ACC112 (cell line): ENCODE measurements around the gene GDAP1L1.
"Not testable (repeated sequence)": the region's sequence is repeated elsewhere in the genome, so short reads cannot be mapped to it uniquely, and the experiment has no call there.

Source experiments
- H2AFZ ChIP-seq: fragments of 200-600 bp; sonication (generic); one replicate; pipeline ENCODE4 v1.6.0; 2017; ENCODE audit warnings: antibody characterized with exemption, low read length; ENCODE audit not compliant: unreplicated experiment
- H3K27ac ChIP-seq: fragments of 200-600 bp; sonication (generic); 2 replicates; pipeline ENCODE4 v1.5.1; 2014; ENCODE audit warnings: low read depth, mild to moderate bottlenecking, antibody characterized with exemption, low read length, moderate library complexity
- H3K27me3 ChIP-seq: fragments of 200-600 bp; sonication (generic); 2 replicates; pipeline ENCODE4 v1.6.1; 2014; ENCODE audit warnings: mild to moderate bottlenecking, antibody characterized with exemption, low read length, moderate library complexity, mixed read lengths; ENCODE audit not compliant: insufficient read depth
- H3K36me3 ChIP-seq: fragments of 200-600 bp; sonication (generic); 2 replicates; pipeline ENCODE4 v1.6.1; 2016; ENCODE audit warnings: mild to moderate bottlenecking, antibody characterized with exemption, low read length, moderate library complexity, mixed read lengths; ENCODE audit not compliant: insufficient read depth
- H3K4me1 ChIP-seq: fragments of 200-600 bp; sonication (generic); one replicate; pipeline ENCODE4 v1.6.1; 2016; ENCODE audit warnings: low read length, mixed read lengths; ENCODE audit not compliant: insufficient read depth, unreplicated experiment, control insufficient read depth
- H3K4me3 ChIP-seq: fragments of 200-600 bp; sonication (generic); 2 replicates; pipeline ENCODE4 v1.5.1; 2014; ENCODE audit warnings: mild to moderate bottlenecking, low read depth, low read length
- H3K79me2 ChIP-seq: fragments of 200-600 bp; sonication (generic); one replicate; pipeline ENCODE4 v1.6.0; 2016; ENCODE audit warnings: low read length; ENCODE audit not compliant: control insufficient read depth, unreplicated experiment, insufficient read depth

GDAP1L1 gene

DNA sequence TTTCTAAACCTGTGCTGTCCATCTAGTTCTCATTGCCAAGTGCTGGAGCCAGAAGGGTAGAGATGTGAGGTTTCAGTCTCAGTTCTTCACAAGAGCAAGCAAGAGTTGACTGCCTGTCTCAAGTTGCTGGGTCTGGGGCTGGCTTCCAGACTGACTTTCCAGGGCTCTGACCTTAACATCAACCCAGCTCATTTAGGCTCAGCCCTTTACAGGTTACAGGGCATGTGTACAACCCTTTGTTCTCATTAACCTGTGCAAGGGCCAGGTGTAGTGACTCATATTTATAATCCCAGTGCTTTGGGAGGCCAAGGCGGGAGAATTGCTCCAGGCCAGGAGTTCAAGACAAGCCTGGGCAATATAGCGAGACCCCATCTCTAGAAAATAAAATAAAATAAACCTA, 33.3 kb downstream of the GDAP1L1 start:
- Histone ChIP-seq H3K79me2 (no peaks in the 10 kb centered on the region), H2AFZ (no peak overlapping the region), H3K4me1 (peaks cover 4% of the 10 kb centered on the region), H3K36me3 (no peaks in the 10 kb centered on the region), H3K4me3 (no peak overlapping the region), H3K27ac (no peak overlapping the region), H3K27me3 (peaks cover 3% of the 10 kb centered on the region; the same call in 1 of the 2 replicates)

DNA sequence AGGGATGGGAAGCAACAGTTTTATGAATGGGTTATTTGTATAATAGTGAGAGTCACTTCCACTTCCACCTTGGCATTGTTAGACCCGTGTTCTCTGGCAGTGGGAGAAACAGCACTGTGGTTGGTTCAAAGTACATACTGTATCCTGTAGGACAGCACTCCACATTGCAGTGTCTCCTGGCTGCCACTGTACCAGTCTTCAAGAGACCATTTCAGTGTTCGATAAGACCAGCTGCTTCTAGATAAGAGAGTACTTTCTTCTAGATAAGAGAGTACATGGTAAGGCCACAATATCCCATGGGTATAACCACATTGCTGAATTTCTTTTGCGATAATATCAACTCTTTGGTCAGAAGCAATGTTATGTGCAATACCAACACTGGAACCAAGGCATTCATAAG, 35.1 kb downstream of the GDAP1L1 start:
- Histone ChIP-seq H2AFZ (no peak overlapping the region), H3K27ac (no peak overlapping the region), H3K79me2 (no peaks in the 10 kb centered on the region), H3K4me1 (peaks cover 4% of the 10 kb centered on the region), H3K36me3 (no peaks in the 10 kb centered on the region), H3K4me3 (no peak overlapping the region), H3K27me3 (peaks cover 3% of the 10 kb centered on the region; the same call in 1 of the 2 replicates)

DNA sequence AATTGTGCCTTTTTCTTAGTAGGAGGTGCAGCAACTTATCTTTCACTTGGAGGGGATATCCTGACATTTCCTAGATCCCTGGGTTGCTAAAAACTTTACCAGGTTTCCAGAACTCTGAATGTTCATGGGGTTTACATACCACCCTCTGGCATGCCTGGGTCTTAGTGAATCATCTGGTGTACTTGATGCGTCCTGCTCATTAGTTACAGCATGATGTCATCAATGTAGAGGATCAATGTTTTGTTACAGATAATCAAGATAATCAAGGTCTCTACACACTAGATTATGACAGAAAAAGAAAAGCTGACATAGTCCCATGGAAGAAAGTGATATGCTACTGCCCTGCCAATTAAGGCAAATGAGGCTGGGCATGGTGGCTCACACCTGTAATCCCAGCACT, 36.9 kb downstream of the GDAP1L1 start:
- H3K36me3 ChIP-seq: no peaks in the 10 kb centered on the region
- peaks cover 7% of the 10 kb centered on the region; the same call in 1 of the 2 replicates for H3K27me3 ChIP-seq
- H2AFZ ChIP-seq: no peak overlapping the region
- no peak overlapping the region for H3K27ac ChIP-seq
- peaks cover 4% of the 10 kb centered on the region for H3K4me1 ChIP-seq
- no peak overlapping the region for H3K4me3 ChIP-seq
- no peaks in the 10 kb centered on the region for H3K79me2 ChIP-seq

DNA sequence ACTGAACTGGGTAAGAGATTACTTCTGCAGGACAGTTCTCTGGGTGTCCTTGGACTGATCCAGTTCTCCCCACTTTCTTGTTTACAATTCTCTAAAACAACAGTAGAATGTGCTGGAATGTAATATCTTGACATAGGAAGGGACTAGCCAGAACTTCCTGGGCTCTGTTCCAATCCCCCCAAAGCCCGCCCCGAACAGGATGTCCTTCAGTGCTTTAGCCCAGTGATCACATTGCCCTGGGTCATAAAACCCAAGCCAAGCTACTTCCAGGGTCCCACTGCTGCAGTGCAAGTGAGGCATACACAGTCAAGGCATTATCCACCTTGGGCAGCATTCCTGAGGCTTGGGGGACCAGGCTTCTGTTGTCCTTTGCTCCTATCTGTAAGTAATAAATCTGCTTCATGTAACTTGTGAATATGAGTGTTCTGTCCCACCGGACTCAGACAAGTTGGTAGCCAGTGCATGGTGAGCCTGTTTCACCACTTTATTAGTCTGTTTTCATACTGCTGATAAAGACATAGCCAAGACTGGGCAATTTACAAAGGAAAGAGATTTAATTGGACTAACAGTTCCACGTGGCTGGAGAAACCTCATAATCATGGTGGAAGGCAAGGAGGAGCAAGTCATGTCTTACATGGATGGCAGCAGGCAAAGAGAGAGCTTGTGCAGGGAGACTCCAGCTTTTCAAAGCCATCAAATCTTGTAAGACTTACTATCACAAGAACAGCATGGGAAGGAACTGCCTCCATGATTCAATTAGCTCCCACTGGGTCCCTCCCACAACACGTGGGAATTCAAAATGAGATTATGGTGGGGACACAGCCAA, 40.4 kb downstream of the GDAP1L1 start:
- no peaks in the 10 kb centered on the region for H3K36me3 ChIP-seq
- H3K4me1 ChIP-seq: no peaks in the 10 kb centered on the region
- no peak overlapping the region for H3K27ac ChIP-seq
- no peak overlapping the region for H2AFZ ChIP-seq
- no peaks in the 10 kb centered on the region for H3K79me2 ChIP-seq
- H3K4me3 ChIP-seq: no peak overlapping the region
- peaks cover 7% of the 10 kb centered on the region; the same call in 1 of the 2 replicates for H3K27me3 ChIP-seq

DNA sequence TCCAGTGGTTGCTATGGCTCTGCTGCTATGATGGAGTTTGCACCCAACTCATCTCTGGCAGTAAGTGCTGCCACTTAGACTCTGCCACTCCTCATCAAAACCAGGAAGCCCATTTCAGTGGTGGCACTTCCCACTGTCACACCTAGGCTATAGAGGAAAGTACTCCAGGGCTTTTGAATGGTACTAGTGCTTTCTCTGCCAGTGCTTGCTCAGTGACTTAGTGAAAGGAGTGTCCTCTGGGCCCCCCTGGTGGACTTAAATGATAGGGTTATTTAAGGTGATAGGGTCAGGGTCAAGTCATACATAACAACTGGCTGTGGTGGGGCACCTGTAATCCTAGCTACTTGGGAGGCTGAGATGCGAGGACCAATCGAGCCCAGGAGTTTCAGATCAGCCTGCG, 41.1 kb downstream of the GDAP1L1 start:
- Histone ChIP-seq H3K4me3 (no peak overlapping the region), H2AFZ (no peak overlapping the region), H3K27me3 (peaks cover 7% of the 10 kb centered on the region; the same call in 1 of the 2 replicates), H3K36me3 (no peaks in the 10 kb centered on the region), H3K27ac (no peak overlapping the region), H3K79me2 (no peaks in the 10 kb centered on the region), H3K4me1 (no peaks in the 10 kb centered on the region)

DNA sequence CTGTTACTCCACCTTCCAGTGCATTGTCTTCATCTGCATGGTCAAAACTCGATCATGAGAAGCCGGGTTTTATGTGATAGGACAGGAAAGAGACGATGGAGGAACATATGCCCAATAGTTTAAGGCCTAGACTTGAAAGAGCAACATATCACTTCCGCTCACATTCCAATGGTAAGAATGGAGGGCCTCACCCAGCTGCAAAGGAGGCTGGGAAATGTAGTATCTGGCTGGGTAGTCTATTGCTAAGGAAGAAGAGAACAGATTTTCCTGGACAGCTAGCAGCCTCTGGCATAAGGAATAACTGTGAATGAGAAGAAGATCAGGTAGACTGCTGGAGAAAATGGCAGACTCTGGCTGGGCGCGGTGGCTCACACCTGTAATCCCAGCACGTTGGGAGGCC, 44.6 kb downstream of the GDAP1L1 start:
- Histone ChIP-seq H3K4me1 (no peaks in the 10 kb centered on the region), H3K4me3 (no peak overlapping the region), H3K36me3 (no peaks in the 10 kb centered on the region), H2AFZ (no peak overlapping the region), H3K27me3 (peaks cover 7% of the 10 kb centered on the region; the same call in 1 of the 2 replicates), H3K79me2 (no peaks in the 10 kb centered on the region), H3K27ac (no peak overlapping the region)

DNA sequence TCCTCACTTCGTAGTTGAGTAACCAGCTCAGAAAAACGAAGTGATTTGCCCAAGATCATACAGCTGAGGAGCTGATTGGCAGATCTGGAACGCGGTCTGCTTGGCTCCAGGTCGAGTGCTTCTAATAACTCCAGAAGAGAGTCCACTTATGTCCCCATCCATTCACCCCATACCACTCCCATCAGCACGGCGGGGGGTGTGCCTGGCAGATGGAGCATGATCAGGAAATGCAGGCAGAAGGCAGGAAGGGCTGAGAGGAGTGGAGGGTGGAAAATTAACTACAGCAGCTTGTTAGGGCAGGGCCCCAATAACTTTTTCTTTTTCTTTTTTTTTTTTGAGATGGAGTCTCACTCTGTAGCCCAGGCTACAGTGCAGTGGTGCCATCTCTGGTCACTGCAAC, 48.9 kb downstream of the GDAP1L1 start:
- H3K27me3 ChIP-seq: no peaks in the 10 kb centered on the region
- H2AFZ ChIP-seq: no peak overlapping the region

DNA sequence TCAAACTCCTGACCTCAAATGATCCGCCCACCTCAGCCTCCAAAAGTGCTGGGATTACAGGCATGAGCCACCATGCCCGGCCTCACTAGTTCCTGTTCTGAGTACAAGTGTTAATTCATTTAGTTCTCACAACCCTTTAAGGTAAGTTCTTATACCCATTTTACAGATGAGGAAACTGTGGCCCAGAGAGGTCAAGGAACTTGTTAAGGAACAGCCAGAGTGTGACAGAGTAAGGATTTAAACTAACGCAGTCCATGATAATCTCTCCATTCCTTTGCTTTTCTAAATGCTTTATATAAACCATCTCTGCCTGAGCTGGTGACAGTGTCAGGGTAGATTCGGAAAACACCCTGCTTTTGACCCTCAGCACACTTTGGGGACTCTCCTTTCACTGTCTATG, 50.6 kb downstream of the GDAP1L1 start:
- Histone ChIP-seq H3K4me1 (no peaks in the 10 kb centered on the region), H3K36me3 (no peaks in the 10 kb centered on the region), H2AFZ (no peak overlapping the region), H3K4me3 (no peak overlapping the region), H3K79me2 (no peaks in the 10 kb centered on the region), H3K27me3 (no peaks in the 10 kb centered on the region), H3K27ac (no peak overlapping the region)

More for the DNA sequence above, 48.9 kb downstream of the GDAP1L1 start:
- Histone ChIP-seq H3K4me1 (no peaks in the 10 kb centered on the region), H3K4me3 (no peak overlapping the region), H3K79me2 (no peaks in the 10 kb centered on the region), H3K36me3 (no peaks in the 10 kb centered on the region), H3K27ac (no peak overlapping the region)

DNA sequence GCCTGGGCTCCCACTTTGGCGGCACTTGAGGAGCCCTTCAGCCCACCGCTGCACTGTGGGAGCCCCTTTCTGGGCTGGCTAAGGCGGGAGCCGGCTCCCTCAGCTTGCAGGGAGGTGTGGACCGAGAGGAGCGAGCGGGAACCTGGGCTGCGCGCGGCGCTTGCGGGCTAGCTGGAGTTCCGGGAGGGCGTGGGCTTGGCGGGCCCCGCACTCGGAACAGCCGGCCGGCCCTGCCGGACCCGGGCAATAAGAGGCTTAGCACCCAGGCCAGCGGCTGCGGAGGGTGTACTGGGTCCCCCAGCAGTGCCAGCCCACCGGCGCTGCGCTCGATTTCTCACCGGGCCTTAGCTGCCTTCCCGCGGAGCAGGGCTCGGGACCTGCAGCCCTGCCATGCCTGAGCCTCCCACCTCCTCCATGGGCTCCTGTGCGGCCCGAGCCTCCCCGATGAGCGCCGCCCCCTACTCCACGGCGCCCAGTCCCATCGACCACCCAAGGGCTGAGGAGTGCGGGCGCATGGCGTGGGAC, 52.0 kb downstream of the GDAP1L1 start:
- not testable (repeated sequence) for H3K36me3 ChIP-seq, H3K4me1 ChIP-seq, H2AFZ ChIP-seq, H3K4me3 ChIP-seq, H3K27me3 ChIP-seq, H3K27ac ChIP-seq, H3K79me2 ChIP-seq

DNA sequence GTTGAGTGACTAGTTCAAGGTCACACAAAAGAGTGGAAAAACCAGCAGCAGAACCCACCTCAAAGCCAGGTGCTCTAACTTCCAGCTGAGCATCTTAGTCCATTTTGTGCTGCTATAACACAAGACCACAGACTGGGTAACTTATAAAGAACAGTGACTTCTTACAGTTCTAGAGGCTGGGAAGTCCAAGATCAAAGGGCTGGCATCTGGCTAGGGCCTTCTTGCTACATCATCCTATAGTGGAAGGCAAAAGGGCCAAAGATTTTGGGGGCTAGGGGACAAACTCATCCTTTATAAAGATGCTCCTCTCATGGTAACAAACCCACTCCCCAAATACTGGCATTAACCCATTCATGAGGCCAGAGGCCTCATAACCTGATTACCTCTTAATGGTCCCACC, 54.2 kb downstream of the GDAP1L1 start:
- no peak overlapping the region for H3K4me3 ChIP-seq
- H3K27me3 ChIP-seq: no peaks in the 10 kb centered on the region
- H3K79me2 ChIP-seq: no peaks in the 10 kb centered on the region
- no peaks in the 10 kb centered on the region for H3K4me1 ChIP-seq
- H3K36me3 ChIP-seq: no peaks in the 10 kb centered on the region
- H2AFZ ChIP-seq: no peak overlapping the region
- H3K27ac ChIP-seq: no peak overlapping the region

DNA sequence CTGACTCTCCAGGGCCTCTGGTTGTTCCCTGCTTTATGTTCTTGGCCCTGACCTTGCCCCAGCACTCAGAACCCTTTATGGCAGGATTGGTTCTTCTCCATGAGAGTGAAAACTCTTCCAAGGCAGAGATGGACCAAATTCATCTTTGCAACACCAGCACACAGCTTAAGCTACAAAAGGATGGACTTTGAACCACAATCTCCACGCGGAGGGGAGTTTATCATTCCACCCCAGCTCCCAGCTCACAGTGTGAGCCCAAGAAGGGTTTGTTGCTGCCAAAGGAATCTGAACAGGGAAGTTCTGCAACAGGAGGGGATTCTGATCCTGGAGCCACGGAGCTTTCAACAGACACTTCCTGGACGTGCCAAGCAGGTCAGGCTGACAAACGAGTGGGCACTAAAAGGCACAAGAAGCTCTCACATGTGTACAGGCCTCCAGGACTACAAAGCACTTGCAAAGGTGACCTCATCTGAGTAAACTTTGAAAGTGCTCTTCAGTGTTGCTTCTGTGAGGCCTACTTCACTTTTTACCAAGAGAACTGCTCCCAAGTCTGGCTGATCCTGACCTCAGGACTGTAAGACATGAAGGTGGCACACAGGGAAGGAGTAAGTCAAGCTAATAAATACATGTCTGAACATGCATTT, 55.0 kb downstream of the GDAP1L1 start:
- H3K4me3 ChIP-seq: no peak overlapping the region
- H3K27ac ChIP-seq: no peak overlapping the region
- no peaks in the 10 kb centered on the region for H3K79me2 ChIP-seq
- H3K36me3 ChIP-seq: no peaks in the 10 kb centered on the region
- no peaks in the 10 kb centered on the region for H3K4me1 ChIP-seq
- H3K27me3 ChIP-seq: no peaks in the 10 kb centered on the region
- no peak overlapping the region for H2AFZ ChIP-seq
